GM12878 (cell line): ENCODE results near the gene ARAP1. TPM values are rescaled to one million over a fixed set of nuclear protein-coding genes. Genes with fewer than 3 reads are reported as not detected.
A peak's percentile ranks its signal among the peaks of the same experiment; 100 is the strongest.

Experiments used
- E4F1 ChIP-seq: fragments of 450-650 bp; IDR thresholded peaks from 2 replicates; pipeline ENCODE4 v1.6.1; 2018; ENCODE audit warnings: borderline replicate concordance, mild to moderate bottlenecking; ENCODE audit not compliant: partially characterized antibody
- MEF2B ChIP-seq: fragments of 450-650 bp; IDR thresholded peaks from 2 replicates; pipeline ENCODE4 v1.6.1; 2018; ENCODE audit warnings: mild to moderate bottlenecking, moderate library complexity; ENCODE audit not compliant: partially characterized antibody, poor library complexity, severe bottlenecking
- MXI1 ChIP-seq: fragments of 150-350 bp; IDR thresholded peaks from 2 replicates; pipeline ENCODE4 v1.6.1; 2011; ENCODE audit warnings: low read depth, mild to moderate bottlenecking, inconsistent platforms, low read length, improper control_type of control experiment
- RFX5 ChIP-seq: IDR thresholded peaks from 2 replicates; pipeline ENCODE4 v1.6.1; 2011; ENCODE audit warnings: low read depth, low read length, improper control_type of control experiment
- SP1 ChIP-seq: IDR thresholded peaks from one replicate; pipeline ENCODE4 v1.6.1; 2011; ENCODE audit warnings: low read depth, low read length
- ZNF687 ChIP-seq: fragments of 450-650 bp; IDR thresholded peaks from 2 replicates; pipeline ENCODE4 v1.6.1; 2017; ENCODE audit warnings: mild to moderate bottlenecking, moderate library complexity
- polyA plus RNA-seq, 11 experiments: library from polyadenylated mRNA; depleted of rRNA in 4 of 11; unstranded in 6 of 11; stranded (reverse) in 5 of 11; fragments of >200 nt; fragmentation: Nextera tagmentation in 4 of 11; fragmentation: Illumina TruSeq in 1 of 11; extraction: Ambion mirVana in 4 of 11; extraction: Trizol in 1 of 11; gene quantifications; 1 replicate in 1 of 11; 2 replicates in 10 of 11; pipeline versions ENCODE4 v1.2.1 to v1.2.3, GENCODE V29; 2011 to 2016; ENCODE audit warnings: inconsistent platforms in 2 of 11, missing spikeins in 2 of 11, low read depth in 1 of 11
- total RNA-seq, 4 experiments: library from RNA; depleted of rRNA in 3 of 4; stranded (reverse); fragments of >200 nt in 3 of 4; fragmentation: Illumina TruSeq in 1 of 4; extraction: Trizol in 1 of 4; gene quantifications; 2 replicates each; pipeline versions ENCODE4 v1.2.1 to v1.2.3, GENCODE V29; 2013 to 2021
- TF ChIP-seq, protein P1 (sequence below): IDR thresholded peaks from 2 replicates; pipeline ENCODE4 v1.6.1; 2012; ENCODE audit warnings: improper control_type of control experiment, low read depth, low read length; ENCODE audit not compliant: insufficient replicate concordance
- TF ChIP-seq, protein P2 (sequence below): fragments of 450-650 bp; formaldehyde crosslinking; IDR thresholded peaks from 2 replicates; pipeline ENCODE4 v1.4.0; 2022; ENCODE audit warnings: mild to moderate bottlenecking, moderate library complexity
- TF ChIP-seq, protein P3 (sequence below): fragments of 450-650 bp; IDR thresholded peaks from 2 replicates; pipeline ENCODE4 v1.6.1; 2018; ENCODE audit warnings: mild to moderate bottlenecking, low read depth, moderate library complexity; ENCODE audit not compliant: partially characterized antibody

Gene ARAP1
- total and polyA plus RNA-seq, 10 of the 15 experiments (the other 5 are each of a cell fraction or from before 2014, with no cell fraction given): 0.55 to 102 (median 51.0) TPM

GRCh38 chr11:72722050-72722748 lies 30.0 kb downstream of the ARAP1 start (continued):
- TF ChIP-seq, protein P1, sequence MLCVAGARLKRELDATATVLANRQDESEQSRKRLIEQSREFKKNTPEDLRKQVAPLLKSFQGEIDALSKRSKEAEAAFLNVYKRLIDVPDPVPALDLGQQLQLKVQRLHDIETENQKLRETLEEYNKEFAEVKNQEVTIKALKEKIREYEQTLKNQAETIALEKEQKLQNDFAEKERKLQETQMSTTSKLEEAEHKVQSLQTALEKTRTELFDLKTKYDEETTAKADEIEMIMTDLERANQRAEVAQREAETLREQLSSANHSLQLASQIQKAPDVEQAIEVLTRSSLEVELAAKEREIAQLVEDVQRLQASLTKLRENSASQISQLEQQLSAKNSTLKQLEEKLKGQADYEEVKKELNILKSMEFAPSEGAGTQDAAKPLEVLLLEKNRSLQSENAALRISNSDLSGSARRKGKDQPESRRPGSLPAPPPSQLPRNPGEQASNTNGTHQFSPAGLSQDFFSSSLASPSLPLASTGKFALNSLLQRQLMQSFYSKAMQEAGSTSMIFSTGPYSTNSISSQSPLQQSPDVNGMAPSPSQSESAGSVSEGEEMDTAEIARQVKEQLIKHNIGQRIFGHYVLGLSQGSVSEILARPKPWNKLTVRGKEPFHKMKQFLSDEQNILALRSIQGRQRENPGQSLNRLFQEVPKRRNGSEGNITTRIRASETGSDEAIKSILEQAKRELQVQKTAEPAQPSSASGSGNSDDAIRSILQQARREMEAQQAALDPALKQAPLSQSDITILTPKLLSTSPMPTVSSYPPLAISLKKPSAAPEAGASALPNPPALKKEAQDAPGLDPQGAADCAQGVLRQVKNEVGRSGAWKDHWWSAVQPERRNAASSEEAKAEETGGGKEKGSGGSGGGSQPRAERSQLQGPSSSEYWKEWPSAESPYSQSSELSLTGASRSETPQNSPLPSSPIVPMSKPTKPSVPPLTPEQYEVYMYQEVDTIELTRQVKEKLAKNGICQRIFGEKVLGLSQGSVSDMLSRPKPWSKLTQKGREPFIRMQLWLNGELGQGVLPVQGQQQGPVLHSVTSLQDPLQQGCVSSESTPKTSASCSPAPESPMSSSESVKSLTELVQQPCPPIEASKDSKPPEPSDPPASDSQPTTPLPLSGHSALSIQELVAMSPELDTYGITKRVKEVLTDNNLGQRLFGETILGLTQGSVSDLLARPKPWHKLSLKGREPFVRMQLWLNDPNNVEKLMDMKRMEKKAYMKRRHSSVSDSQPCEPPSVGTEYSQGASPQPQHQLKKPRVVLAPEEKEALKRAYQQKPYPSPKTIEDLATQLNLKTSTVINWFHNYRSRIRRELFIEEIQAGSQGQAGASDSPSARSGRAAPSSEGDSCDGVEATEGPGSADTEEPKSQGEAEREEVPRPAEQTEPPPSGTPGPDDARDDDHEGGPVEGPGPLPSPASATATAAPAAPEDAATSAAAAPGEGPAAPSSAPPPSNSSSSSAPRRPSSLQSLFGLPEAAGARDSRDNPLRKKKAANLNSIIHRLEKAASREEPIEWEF: no peak
- TF ChIP-seq SP1 (peak; percentile 48), MEF2B (peak; percentile 46), ZNF687 (peak; percentile 94), RFX5 (peak; percentile 100), MXI1 (peak; percentile 67; the same call in 1 of the 2 replicates), E4F1 (peak; percentile 37)
- TF ChIP-seq, protein P2, sequence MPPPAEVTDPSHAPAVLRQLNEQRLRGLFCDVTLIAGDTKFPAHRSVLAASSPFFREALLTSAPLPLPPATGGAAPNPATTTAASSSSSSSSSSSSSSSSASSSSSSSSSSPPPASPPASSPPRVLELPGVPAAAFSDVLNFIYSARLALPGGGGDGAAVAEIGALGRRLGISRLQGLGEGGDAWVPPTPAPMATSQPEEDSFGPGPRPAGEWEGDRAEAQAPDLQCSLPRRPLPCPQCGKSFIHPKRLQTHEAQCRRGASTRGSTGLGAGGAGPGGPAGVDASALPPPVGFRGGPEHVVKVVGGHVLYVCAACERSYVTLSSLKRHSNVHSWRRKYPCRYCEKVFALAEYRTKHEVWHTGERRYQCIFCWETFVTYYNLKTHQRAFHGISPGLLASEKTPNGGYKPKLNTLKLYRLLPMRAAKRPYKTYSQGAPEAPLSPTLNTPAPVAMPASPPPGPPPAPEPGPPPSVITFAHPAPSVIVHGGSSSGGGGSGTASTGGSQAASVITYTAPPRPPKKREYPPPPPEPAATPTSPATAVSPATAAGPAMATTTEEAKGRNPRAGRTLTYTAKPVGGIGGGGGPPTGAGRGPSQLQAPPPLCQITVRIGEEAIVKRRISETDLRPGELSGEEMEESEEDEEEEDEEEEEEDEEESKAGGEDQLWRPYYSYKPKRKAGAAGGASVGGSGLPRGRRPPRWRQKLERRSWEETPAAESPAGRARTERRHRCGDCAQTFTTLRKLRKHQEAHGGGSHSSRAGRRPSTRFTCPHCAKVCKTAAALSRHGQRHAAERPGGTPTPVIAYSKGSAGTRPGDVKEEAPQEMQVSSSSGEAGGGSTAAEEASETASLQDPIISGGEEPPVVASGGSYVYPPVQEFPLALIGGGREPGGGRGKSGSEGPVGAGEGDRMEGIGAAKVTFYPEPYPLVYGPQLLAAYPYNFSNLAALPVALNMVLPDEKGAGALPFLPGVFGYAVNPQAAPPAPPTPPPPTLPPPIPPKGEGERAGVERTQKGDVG: no peak
- TF ChIP-seq, protein P3, sequence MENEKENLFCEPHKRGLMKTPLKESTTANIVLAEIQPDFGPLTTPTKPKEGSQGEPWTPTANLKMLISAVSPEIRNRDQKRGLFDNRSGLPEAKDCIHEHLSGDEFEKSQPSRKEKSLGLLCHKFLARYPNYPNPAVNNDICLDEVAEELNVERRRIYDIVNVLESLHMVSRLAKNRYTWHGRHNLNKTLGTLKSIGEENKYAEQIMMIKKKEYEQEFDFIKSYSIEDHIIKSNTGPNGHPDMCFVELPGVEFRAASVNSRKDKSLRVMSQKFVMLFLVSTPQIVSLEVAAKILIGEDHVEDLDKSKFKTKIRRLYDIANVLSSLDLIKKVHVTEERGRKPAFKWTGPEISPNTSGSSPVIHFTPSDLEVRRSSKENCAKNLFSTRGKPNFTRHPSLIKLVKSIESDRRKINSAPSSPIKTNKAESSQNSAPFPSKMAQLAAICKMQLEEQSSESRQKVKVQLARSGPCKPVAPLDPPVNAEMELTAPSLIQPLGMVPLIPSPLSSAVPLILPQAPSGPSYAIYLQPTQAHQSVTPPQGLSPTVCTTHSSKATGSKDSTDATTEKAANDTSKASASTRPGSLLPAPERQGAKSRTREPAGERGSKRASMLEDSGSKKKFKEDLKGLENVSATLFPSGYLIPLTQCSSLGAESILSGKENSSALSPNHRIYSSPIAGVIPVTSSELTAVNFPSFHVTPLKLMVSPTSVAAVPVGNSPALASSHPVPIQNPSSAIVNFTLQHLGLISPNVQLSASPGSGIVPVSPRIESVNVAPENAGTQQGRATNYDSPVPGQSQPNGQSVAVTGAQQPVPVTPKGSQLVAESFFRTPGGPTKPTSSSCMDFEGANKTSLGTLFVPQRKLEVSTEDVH: no peak
